ENCODE measurements around the gene DCLK3. TPM values are rescaled to one million over a fixed set of nuclear protein-coding genes. Genes with fewer than 3 reads are reported as not detected.

DCLK3 gene
- total RNA-seq, 2 experiments from 2014 or later = not detected

GRCh38 chr3:36750737-36751136 lies 13.6 kb downstream of the DCLK3 start:
- Mint-ChIP-seq H3K4me1 (no peaks in the 10 kb centered on the region), H3K4me3 (no peak overlapping the region), H3K27ac (no peak overlapping the region), H3K36me3 (no peaks in the 10 kb centered on the region), H3K9me3 (no peaks in the 10 kb centered on the region), H3K27me3 (peaks cover 16% of the 10 kb centered on the region)
- ATAC-seq (ENCODE audit: low read depth) (no peak), DNase-seq (no peak)
- POLR2A ChIA-PET = interaction anchor here (0.7 kb wide), 1 partner anchor 18 kb away, joined by 4 read pairs; no protein-coding TSS in a partner anchor

GRCh38 chr3:36744763-36745162 lies 19.6 kb downstream of the DCLK3 start:
- Mint-ChIP-seq H3K9me3 (no peaks in the 10 kb centered on the region), H3K4me3 (no peak overlapping the region), H3K36me3 (no peaks in the 10 kb centered on the region), H3K4me1 (peaks cover 2% of the 10 kb centered on the region), H3K27me3 (peaks cover 10% of the 10 kb centered on the region), H3K27ac (no peak overlapping the region)
- no peak for DNase-seq
- no peak for ATAC-seq (ENCODE audit: low read depth)
- POLR2A ChIA-PET = no interaction called here

GRCh38 chr3:36743826-36744225 lies 20.5 kb downstream of the DCLK3 start:
- Mint-ChIP-seq H3K4me3 (no peak overlapping the region), H3K27ac (no peak overlapping the region), H3K27me3 (peaks cover 7% of the 10 kb centered on the region), H3K9me3 (no peaks in the 10 kb centered on the region), H3K4me1 (peaks cover 2% of the 10 kb centered on the region), H3K36me3 (no peaks in the 10 kb centered on the region)
- ATAC-seq (ENCODE audit: low read depth) (no peak), DNase-seq (no peak)
- POLR2A ChIA-PET = no interaction called here

GRCh38 chr3:36741285-36741684 lies 23.1 kb downstream of the DCLK3 start:
- peaks cover 11% of the 10 kb centered on the region for H3K27me3 Mint-ChIP-seq
- H3K36me3 Mint-ChIP-seq = no peaks in the 10 kb centered on the region
- no peaks in the 10 kb centered on the region for H3K9me3 Mint-ChIP-seq
- no peak overlapping the region for H3K4me3 Mint-ChIP-seq
- no peak for ATAC-seq (ENCODE audit: low read depth)
- no peak for DNase-seq
- POLR2A ChIA-PET = no interaction called here
- H3K4me1 Mint-ChIP-seq = peaks cover 2% of the 10 kb centered on the region
- H3K27ac Mint-ChIP-seq = no peak overlapping the region

GRCh38 chr3:36740787-36741186 lies 23.6 kb downstream of the DCLK3 start:
- POLR2A ChIA-PET = no interaction called here
- Mint-ChIP-seq H3K27ac (no peak overlapping the region), H3K4me1 (peaks cover 2% of the 10 kb centered on the region), H3K4me3 (no peak overlapping the region), H3K36me3 (no peaks in the 10 kb centered on the region), H3K27me3 (peaks cover 11% of the 10 kb centered on the region), H3K9me3 (no peaks in the 10 kb centered on the region)
- ATAC-seq (ENCODE audit: low read depth) (no peak), DNase-seq (no peak)

GRCh38 chr3:36738702-36739101 lies 25.7 kb downstream of the DCLK3 start:
- POLR2A ChIA-PET = no interaction called here
- no peak for ATAC-seq (ENCODE audit: low read depth)
- no peaks in the 10 kb centered on the region for H3K36me3 Mint-ChIP-seq
- peaks cover 6% of the 10 kb centered on the region for H3K27me3 Mint-ChIP-seq
- H3K9me3 Mint-ChIP-seq = no peaks in the 10 kb centered on the region
- peaks cover 2% of the 10 kb centered on the region for H3K4me1 Mint-ChIP-seq
- DNase-seq = no peak
- no peak overlapping the region for H3K4me3 Mint-ChIP-seq
- H3K27ac Mint-ChIP-seq = no peak overlapping the region

- Mint-ChIP-seq H3K4me3 (no peak overlapping the region), H3K27me3 (peaks cover 8% of the 10 kb centered on the region), H3K27ac (no peak overlapping the region), H3K4me1 (peaks cover 2% of the 10 kb centered on the region), H3K36me3 (no peaks in the 10 kb centered on the region), H3K9me3 (no peaks in the 10 kb centered on the region)
- DNase-seq = no peak
- ATAC-seq (ENCODE audit: low read depth) = no peak
- POLR2A ChIA-PET = no interaction called here
These were observed 28.1 kb downstream of the DCLK3 start for GRCh38 chr3:36736301-36736700.

GRCh38 chr3:36734742-36735141 lies 29.6 kb downstream of the DCLK3 start:
- DNase-seq (no peak), ATAC-seq (ENCODE audit: low read depth) (no peak)
- H3K9me3 Mint-ChIP-seq = no peaks in the 10 kb centered on the region
- no peaks in the 10 kb centered on the region for H3K4me1 Mint-ChIP-seq
- H3K36me3 Mint-ChIP-seq = no peaks in the 10 kb centered on the region
- peaks cover 6% of the 10 kb centered on the region for H3K27me3 Mint-ChIP-seq
- no peak overlapping the region for H3K4me3 Mint-ChIP-seq
- H3K27ac Mint-ChIP-seq = no peak overlapping the region
- POLR2A ChIA-PET = no interaction called here

GRCh38 chr3:36733723-36734122 lies 30.6 kb downstream of the DCLK3 start:
- DNase-seq (no peak), ATAC-seq (ENCODE audit: low read depth) (no peak)
- H3K4me3 Mint-ChIP-seq = no peak overlapping the region
- H3K4me1 Mint-ChIP-seq = no peaks in the 10 kb centered on the region
- H3K9me3 Mint-ChIP-seq = no peaks in the 10 kb centered on the region
- POLR2A ChIA-PET = no interaction called here
- peaks cover 9% of the 10 kb centered on the region for H3K27me3 Mint-ChIP-seq
- no peaks in the 10 kb centered on the region for H3K36me3 Mint-ChIP-seq
- H3K27ac Mint-ChIP-seq = no peak overlapping the region

- Mint-ChIP-seq H3K4me3 (no peak overlapping the region), H3K27me3 (peaks cover 9% of the 10 kb centered on the region), H3K9me3 (no peaks in the 10 kb centered on the region), H3K36me3 (no peaks in the 10 kb centered on the region), H3K27ac (no peak overlapping the region), H3K4me1 (no peaks in the 10 kb centered on the region)
- POLR2A ChIA-PET = interaction anchor here (0.6 kb wide), 1 partner anchor 17 kb away, joined by 4 read pairs; no protein-coding TSS in a partner anchor
- no peak for ATAC-seq (ENCODE audit: low read depth)
- no peak for DNase-seq
These were observed 31.1 kb downstream of the DCLK3 start for GRCh38 chr3:36733162-36733696.

GRCh38 chr3:36730966-36731365 lies 33.4 kb downstream of the DCLK3 start:
- POLR2A ChIA-PET = no interaction called here
- ATAC-seq (ENCODE audit: low read depth) (no peak), DNase-seq (no peak)
- Mint-ChIP-seq H3K27ac (no peak overlapping the region), H3K4me3 (no peak overlapping the region), H3K27me3 (peaks cover 5% of the 10 kb centered on the region), H3K9me3 (no peaks in the 10 kb centered on the region), H3K4me1 (no peaks in the 10 kb centered on the region), H3K36me3 (no peaks in the 10 kb centered on the region)

GRCh38 chr3:36729204-36730056 lies 34.9 kb downstream of the DCLK3 start:
- Mint-ChIP-seq H3K27ac (no peak overlapping the region), H3K4me3 (no peak overlapping the region), H3K9me3 (no peaks in the 10 kb centered on the region), H3K36me3 (no peaks in the 10 kb centered on the region), H3K27me3 (peaks cover 5% of the 10 kb centered on the region), H3K4me1 (no peaks in the 10 kb centered on the region)
- no peak for ATAC-seq (ENCODE audit: low read depth)
- POLR2A ChIA-PET = no interaction called here
- no peak for DNase-seq

GRCh38 chr3:36714343-36715086 lies 49.8 kb downstream of the DCLK3 start:
- ATAC-seq (ENCODE audit: low read depth) = no peak
- Mint-ChIP-seq H3K36me3 (no peaks in the 10 kb centered on the region), H3K4me1 (no peaks in the 10 kb centered on the region), H3K4me3 (no peak overlapping the region), H3K27me3 (peaks cover 4% of the 10 kb centered on the region), H3K27ac (no peak overlapping the region), H3K9me3 (no peaks in the 10 kb centered on the region)
- POLR2A ChIA-PET = no interaction called here
- DNase-seq = no peak

GRCh38 chr3:36713904-36714303 lies 50.4 kb downstream of the DCLK3 start:
- DNase-seq (no peak), ATAC-seq (ENCODE audit: low read depth) (no peak)
- no peak overlapping the region for H3K4me3 Mint-ChIP-seq
- H3K4me1 Mint-ChIP-seq = no peaks in the 10 kb centered on the region
- no peaks in the 10 kb centered on the region for H3K9me3 Mint-ChIP-seq
- H3K27me3 Mint-ChIP-seq = peaks cover 2% of the 10 kb centered on the region
- H3K36me3 Mint-ChIP-seq = no peaks in the 10 kb centered on the region
- POLR2A ChIA-PET = no interaction called here
- no peak overlapping the region for H3K27ac Mint-ChIP-seq

Measured in activated naive CD8-positive, alpha-beta T cell treated with anti-CD3 and anti-CD28 coated beads, Interleukin-2, amount 10 ng/mL, durations not matched to agents 7 days and 5 days (primary cell).